Measurements from ENCODE around the gene UVRAG.

DNA sequence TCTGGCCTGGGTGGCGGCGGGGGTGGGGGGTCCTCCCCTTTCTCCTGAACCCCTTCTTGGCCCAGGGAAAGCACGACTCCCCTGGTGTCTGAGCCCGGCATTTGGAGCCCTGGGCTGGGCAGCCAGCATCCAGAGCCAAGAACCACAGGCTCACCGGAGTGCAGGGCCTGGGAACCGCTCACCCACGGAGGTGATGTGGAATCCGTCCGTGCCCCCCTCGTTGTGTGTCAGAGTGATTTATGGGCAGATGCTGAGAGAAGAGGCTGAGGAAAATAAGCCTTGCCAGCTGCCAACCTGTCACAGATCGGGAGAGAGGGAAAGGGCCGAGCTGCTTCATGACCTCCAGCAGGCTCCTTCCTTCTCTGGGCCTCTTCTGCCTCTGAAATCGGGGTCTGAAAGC lies 357.6 kb downstream of the UVRAG start:
- TF ChIP-seq, protein P1, sequence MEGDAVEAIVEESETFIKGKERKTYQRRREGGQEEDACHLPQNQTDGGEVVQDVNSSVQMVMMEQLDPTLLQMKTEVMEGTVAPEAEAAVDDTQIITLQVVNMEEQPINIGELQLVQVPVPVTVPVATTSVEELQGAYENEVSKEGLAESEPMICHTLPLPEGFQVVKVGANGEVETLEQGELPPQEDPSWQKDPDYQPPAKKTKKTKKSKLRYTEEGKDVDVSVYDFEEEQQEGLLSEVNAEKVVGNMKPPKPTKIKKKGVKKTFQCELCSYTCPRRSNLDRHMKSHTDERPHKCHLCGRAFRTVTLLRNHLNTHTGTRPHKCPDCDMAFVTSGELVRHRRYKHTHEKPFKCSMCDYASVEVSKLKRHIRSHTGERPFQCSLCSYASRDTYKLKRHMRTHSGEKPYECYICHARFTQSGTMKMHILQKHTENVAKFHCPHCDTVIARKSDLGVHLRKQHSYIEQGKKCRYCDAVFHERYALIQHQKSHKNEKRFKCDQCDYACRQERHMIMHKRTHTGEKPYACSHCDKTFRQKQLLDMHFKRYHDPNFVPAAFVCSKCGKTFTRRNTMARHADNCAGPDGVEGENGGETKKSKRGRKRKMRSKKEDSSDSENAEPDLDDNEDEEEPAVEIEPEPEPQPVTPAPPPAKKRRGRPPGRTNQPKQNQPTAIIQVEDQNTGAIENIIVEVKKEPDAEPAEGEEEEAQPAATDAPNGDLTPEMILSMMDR (conservative IDR thresholded peaks at IDR 0.05; ENCODE audit: low read depth, low read length) = no peak
- TF ChIP-seq MXI1 (IDR thresholded peaks at IDR 0.05; ENCODE audit: borderline replicate concordance, low read depth, low read length) = no peak
- TF ChIP-seq POLR2A (IDR thresholded peaks at IDR 0.05; ENCODE audit: low read depth, low read length) = no peak
- no peak for TF ChIP-seq FOS (IDR thresholded peaks at IDR 0.05; ENCODE audit: low read depth, low read length)
- no peak for TF ChIP-seq MAFK (IDR thresholded peaks at IDR 0.05; ENCODE audit: low read depth, low read length)
- TF ChIP-seq BHLHE40 (IDR thresholded peaks at IDR 0.05; ENCODE audit: low read depth, low read length) = no peak
- no peak for TF ChIP-seq RCOR1 (IDR thresholded peaks at IDR 0.05; ENCODE audit: insufficient replicate concordance, low read length)
- no peak for TF ChIP-seq SMC3 (IDR thresholded peaks at IDR 0.05; ENCODE audit: low read depth, low read length)
- no peak for TF ChIP-seq NFE2L2 (IDR thresholded peaks at IDR 0.05; ENCODE audit: low read depth, low read length)
- no peak for TF ChIP-seq RAD21 (IDR thresholded peaks at IDR 0.05; ENCODE audit: low read length)
- TF ChIP-seq, protein P2, sequence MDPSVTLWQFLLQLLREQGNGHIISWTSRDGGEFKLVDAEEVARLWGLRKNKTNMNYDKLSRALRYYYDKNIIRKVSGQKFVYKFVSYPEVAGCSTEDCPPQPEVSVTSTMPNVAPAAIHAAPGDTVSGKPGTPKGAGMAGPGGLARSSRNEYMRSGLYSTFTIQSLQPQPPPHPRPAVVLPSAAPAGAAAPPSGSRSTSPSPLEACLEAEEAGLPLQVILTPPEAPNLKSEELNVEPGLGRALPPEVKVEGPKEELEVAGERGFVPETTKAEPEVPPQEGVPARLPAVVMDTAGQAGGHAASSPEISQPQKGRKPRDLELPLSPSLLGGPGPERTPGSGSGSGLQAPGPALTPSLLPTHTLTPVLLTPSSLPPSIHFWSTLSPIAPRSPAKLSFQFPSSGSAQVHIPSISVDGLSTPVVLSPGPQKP (IDR thresholded peaks at IDR 0.05; ENCODE audit: borderline replicate concordance, low read depth, low read length) = no peak
- TF ChIP-seq CHD1 (IDR thresholded peaks at IDR 0.05; ENCODE audit: low read depth, low read length) = no peak
- TF ChIP-seq CEBPB (IDR thresholded peaks at IDR 0.05; ENCODE audit: low read depth, low read length) = no peak

Measured in IMR-90 (cell line).